OCI-LY7 (cell line): ENCODE results near the gene WDR70.

ENCODE experiments used
- CTCF ChIP-seq: fragments of 200-600 bp; sonication (generic); conservative IDR thresholded peaks from 2 replicates; pipeline ENCODE4 v1.5.1; 2014; ENCODE audit warnings: mild to moderate bottlenecking, antibody characterized with exemption, low read length, moderate library complexity, mixed read lengths
- EZH2phosphoT487 ChIP-seq: fragments of 200-600 bp; sonication (generic); IDR thresholded peaks from 2 replicates; pipeline ENCODE4 v1.6.1; 2018; ENCODE audit warnings: low read depth, borderline replicate concordance, mild to moderate bottlenecking, mixed run types, antibody characterized with exemption, low read length, moderate library complexity, mixed read lengths

GRCh38 chr5:37715992-37716391, 336.9 kb downstream of the WDR70 start:
- TF ChIP-seq EZH2phosphoT487, result no peak
- no peak for TF ChIP-seq CTCF
